Gastroesophageal sphincter (tissue), 3 donors: ENCODE results near the gene METTL17.

Source experiments
- EP300 ChIP-seq: sonication (generic); formaldehyde crosslinking; IDR thresholded peaks from one replicate; pipeline ENCODE4 v1.6.1; 2017; ENCODE audit warnings: antibody characterized with exemption, mild to moderate bottlenecking
- POLR2A ChIP-seq, 2 donors: fragments of 450-650 bp; IDR thresholded peaks; one replicate each; pipeline ENCODE4 v1.6.1; 2017; ENCODE audit warnings: antibody characterized with exemption in 2 of 2, mild to moderate bottlenecking in 2 of 2, moderate library complexity in 1 of 2
- TF ChIP-seq, protein P1 (sequence below), 4 experiments: fragments of 200-600 bp in 2 of 4; fragments of 450-650 bp in 2 of 4; sonication (generic) in 1 of 4; IDR thresholded peaks; one replicate each; pipeline ENCODE4 v1.5.1; 2017 to 2019; ENCODE audit warnings: antibody characterized with exemption in 4 of 4, mild to moderate bottlenecking in 2 of 4, moderate library complexity in 2 of 4

- TF ChIP-seq, protein P1, sequence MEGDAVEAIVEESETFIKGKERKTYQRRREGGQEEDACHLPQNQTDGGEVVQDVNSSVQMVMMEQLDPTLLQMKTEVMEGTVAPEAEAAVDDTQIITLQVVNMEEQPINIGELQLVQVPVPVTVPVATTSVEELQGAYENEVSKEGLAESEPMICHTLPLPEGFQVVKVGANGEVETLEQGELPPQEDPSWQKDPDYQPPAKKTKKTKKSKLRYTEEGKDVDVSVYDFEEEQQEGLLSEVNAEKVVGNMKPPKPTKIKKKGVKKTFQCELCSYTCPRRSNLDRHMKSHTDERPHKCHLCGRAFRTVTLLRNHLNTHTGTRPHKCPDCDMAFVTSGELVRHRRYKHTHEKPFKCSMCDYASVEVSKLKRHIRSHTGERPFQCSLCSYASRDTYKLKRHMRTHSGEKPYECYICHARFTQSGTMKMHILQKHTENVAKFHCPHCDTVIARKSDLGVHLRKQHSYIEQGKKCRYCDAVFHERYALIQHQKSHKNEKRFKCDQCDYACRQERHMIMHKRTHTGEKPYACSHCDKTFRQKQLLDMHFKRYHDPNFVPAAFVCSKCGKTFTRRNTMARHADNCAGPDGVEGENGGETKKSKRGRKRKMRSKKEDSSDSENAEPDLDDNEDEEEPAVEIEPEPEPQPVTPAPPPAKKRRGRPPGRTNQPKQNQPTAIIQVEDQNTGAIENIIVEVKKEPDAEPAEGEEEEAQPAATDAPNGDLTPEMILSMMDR (IDR thresholded peaks at IDR 0.05) = no peak
- TF ChIP-seq POLR2A (IDR thresholded peaks at IDR 0.05) (no peak), EP300 (no peak)
Observed at GRCh38 chr14:21026274-21026987, 36.7 kb downstream of the METTL17 start.
